Testis (tissue), 3 donors: Measurements from ENCODE around the gene RASGRF2. TPM values are rescaled to one million over a fixed set of nuclear protein-coding genes. Genes with fewer than 3 reads are reported as not detected.

Experiments
- DNase-seq: peaks from one replicate; pipeline ENCODE4 v3.0.0-alpha.2; 2019
- H3K27ac ChIP-seq, 2 donors: fragments of 200-600 bp; sonication (generic); one replicate each; pipeline ENCODE4 v1.5.1; 2019
- H3K27me3 ChIP-seq: fragments of 200-600 bp; sonication (generic); one replicate; pipeline ENCODE4 v1.5.1; 2019
- H3K36me3 ChIP-seq: fragments of 200-600 bp; sonication (generic); one replicate; pipeline ENCODE4 v1.5.1; 2017; ENCODE audit warnings: low read depth; ENCODE audit errors: missing control alignments
- H3K4me1 ChIP-seq: fragments of 200-600 bp; sonication (generic); one replicate; pipeline ENCODE4 v1.5.1; 2019
- H3K4me3 ChIP-seq, 2 donors: fragments of 200-600 bp; sonication (generic); one replicate each; pipeline ENCODE4 v1.5.1; 2017 to 2019
- H3K9me3 ChIP-seq: fragments of 200-600 bp; sonication (generic); one replicate; pipeline ENCODE4 v1.5.1; 2017
- POLR2A ChIP-seq: fragments of 450-650 bp; IDR thresholded peaks from one replicate; pipeline ENCODE4 v1.6.1; 2017; ENCODE audit warnings: antibody characterized with exemption, mild to moderate bottlenecking, moderate library complexity
- WGBS, 2 donors: methylation state at CpG; one replicate each; pipeline ENCODE4 v1.1.5; 2018; 5-methylcytosine and 5-hydroxymethylcytosine counted together
- intact Hi-C: fragments of 100-400 bp; cut with DNase I; formaldehyde crosslinking; loops from one replicate; pipeline ENCODE4 v1.15.1; 2023; ENCODE audit warnings: low total_unique reads
- polyA plus RNA-seq: library from polyadenylated mRNA; stranded (reverse); fragments of 350-450 nt; fragmentation: Illumina TruSeq; extraction: RNeasy Lipid Tissue Mini Kit (QIAGEN cat#74804); gene quantifications from one replicate; pipeline ENCODE4 v1.2.3, GENCODE V29; 2014; ENCODE audit warnings: low read depth, low replicate concordance; ENCODE audit not compliant: insufficient read depth
- total RNA-seq, 2 donors: library from RNA; depleted of rRNA; stranded (reverse); fragments of >200 nt; gene quantifications; one replicate each; pipeline ENCODE4 v1.2.3, GENCODE V29; 2016
- TF ChIP-seq, protein P1 (sequence below), 3 experiments: fragments of 450-650 bp in 2 of 3; fragments of 200-600 bp in 1 of 3; sonication (generic) in 1 of 3; IDR thresholded peaks; one replicate each; pipeline ENCODE4 v1.5.1; 2016 to 2019; ENCODE audit warnings: antibody characterized with exemption in 3 of 3, mild to moderate bottlenecking in 2 of 3, moderate library complexity in 1 of 3

The RASGRF2 gene
- total and polyA plus RNA-seq, 3 donors from 2014 or later, result 6.2 to 11.3 (median 7.8) TPM

DNA sequence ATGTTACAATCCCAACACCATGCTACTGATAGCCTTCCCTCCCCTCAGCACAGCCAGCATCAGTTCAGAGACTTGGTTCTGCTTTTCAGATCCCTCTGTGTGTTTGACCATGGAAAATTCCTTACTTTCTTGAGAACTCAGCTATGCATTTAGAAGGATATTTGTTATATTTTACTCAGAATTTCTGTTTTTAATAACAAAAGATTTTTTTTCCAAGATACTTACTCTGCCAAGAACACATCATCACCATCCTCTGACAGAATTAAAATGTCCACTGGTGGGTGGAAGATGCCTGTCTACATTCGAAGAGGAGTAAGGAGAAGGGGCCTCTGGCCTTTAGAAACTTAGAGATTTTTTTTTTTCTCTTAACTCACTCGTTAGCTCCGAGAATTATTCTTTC is 216.9 kb downstream of the RASGRF2 start:
- DNase-seq, result no peak
- TF ChIP-seq, protein P1, sequence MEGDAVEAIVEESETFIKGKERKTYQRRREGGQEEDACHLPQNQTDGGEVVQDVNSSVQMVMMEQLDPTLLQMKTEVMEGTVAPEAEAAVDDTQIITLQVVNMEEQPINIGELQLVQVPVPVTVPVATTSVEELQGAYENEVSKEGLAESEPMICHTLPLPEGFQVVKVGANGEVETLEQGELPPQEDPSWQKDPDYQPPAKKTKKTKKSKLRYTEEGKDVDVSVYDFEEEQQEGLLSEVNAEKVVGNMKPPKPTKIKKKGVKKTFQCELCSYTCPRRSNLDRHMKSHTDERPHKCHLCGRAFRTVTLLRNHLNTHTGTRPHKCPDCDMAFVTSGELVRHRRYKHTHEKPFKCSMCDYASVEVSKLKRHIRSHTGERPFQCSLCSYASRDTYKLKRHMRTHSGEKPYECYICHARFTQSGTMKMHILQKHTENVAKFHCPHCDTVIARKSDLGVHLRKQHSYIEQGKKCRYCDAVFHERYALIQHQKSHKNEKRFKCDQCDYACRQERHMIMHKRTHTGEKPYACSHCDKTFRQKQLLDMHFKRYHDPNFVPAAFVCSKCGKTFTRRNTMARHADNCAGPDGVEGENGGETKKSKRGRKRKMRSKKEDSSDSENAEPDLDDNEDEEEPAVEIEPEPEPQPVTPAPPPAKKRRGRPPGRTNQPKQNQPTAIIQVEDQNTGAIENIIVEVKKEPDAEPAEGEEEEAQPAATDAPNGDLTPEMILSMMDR (IDR thresholded peaks at IDR 0.05), result no peak
- TF ChIP-seq POLR2A, result no peak
- no peak overlapping the region for H3K4me3 ChIP-seq
- WGBS, 2 donors, result 68 to 79% methylated on average over 3 of the region's 3 CpGs
- intact Hi-C loops, result no loop called here
- H3K4me1 ChIP-seq, result no peaks in the 10 kb centered on the region
- no peaks in the 10 kb centered on the region for H3K9me3 ChIP-seq
- H3K27ac ChIP-seq, result no peak overlapping the region
- H3K36me3 ChIP-seq, result no peaks in the 10 kb centered on the region
- H3K27me3 ChIP-seq, result no peaks in the 10 kb centered on the region

DNA sequence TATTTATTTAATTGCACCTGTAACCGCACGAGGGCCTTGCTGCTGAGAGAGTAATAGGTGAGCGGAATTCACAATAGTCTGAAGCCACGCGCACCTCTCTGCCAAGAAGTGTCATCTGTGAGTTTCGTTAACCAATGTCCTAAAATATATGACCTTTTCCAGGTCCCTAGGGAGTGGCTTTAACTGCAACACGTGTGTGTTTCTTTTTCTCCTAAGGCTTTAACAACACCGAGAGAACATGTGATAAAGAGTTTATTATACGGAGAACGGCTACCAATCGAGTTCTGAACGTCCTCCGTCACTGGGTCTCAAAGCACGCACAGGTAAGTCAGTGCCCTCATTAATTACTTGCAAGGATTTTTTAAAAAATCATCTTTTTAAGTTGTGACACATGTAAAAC is 219.8 kb downstream of the RASGRF2 start:
- TF ChIP-seq, protein P1 (IDR thresholded peaks at IDR 0.05), result no peak
- TF ChIP-seq POLR2A, result no peak
- WGBS, 2 donors, result 81 to 89% methylated on average over 14 of the region's 14 CpGs

DNA sequence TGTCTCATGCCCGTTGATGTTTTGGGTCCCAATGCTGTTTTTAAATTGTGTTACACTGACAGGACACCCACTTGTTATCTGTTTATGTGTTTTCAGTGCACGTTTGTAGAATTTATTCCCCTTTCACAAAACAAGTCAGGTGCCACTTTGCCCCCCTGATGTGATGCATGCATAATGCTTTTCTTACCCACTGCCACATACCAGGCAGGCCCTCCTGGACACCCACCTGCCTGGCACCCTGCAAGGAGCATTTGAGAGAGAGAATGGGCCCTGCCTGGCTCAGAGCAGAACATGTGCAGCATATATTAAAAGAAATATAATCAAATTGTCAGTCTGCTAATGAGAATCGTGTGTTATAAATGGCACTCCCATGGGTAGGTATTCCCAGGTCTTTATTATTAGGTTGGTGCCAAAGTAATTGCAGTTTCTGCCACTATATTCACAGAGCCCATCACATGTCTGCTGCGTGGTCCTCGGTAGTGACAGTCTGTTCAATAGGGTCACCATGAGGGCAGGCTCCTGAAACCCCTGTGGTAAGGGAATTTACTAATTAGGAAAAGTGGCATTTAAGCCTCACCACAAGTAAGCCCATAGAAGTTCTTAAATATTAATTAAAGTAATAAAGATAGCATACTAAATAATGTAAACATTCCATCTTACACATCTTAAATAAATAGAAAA is 220.8 kb downstream of the RASGRF2 start:
- Histone ChIP-seq H3K27ac (no peak overlapping the region), H3K4me3 (no peak overlapping the region), H3K4me1 (no peaks in the 10 kb centered on the region), H3K9me3 (no peaks in the 10 kb centered on the region), H3K27me3 (no peaks in the 10 kb centered on the region), H3K36me3 (no peaks in the 10 kb centered on the region)
- no peak for DNase-seq
- 77 to 80% methylated on average over 5 of the region's 5 CpGs for WGBS, 2 donors
- intact Hi-C loops, result no loop called here
- TF ChIP-seq POLR2A, result no peak
- TF ChIP-seq, protein P1 (IDR thresholded peaks at IDR 0.05), result no peak

More for the DNA sequence above, 219.8 kb downstream of the RASGRF2 start:
- H3K36me3 ChIP-seq, result no peaks in the 10 kb centered on the region
- H3K9me3 ChIP-seq, result no peaks in the 10 kb centered on the region
- no peaks in the 10 kb centered on the region for H3K4me1 ChIP-seq
- intact Hi-C loops, result no loop called here
- no peak overlapping the region for H3K4me3 ChIP-seq
- no peak overlapping the region for H3K27ac ChIP-seq
- no peak for DNase-seq
- no peaks in the 10 kb centered on the region for H3K27me3 ChIP-seq

DNA sequence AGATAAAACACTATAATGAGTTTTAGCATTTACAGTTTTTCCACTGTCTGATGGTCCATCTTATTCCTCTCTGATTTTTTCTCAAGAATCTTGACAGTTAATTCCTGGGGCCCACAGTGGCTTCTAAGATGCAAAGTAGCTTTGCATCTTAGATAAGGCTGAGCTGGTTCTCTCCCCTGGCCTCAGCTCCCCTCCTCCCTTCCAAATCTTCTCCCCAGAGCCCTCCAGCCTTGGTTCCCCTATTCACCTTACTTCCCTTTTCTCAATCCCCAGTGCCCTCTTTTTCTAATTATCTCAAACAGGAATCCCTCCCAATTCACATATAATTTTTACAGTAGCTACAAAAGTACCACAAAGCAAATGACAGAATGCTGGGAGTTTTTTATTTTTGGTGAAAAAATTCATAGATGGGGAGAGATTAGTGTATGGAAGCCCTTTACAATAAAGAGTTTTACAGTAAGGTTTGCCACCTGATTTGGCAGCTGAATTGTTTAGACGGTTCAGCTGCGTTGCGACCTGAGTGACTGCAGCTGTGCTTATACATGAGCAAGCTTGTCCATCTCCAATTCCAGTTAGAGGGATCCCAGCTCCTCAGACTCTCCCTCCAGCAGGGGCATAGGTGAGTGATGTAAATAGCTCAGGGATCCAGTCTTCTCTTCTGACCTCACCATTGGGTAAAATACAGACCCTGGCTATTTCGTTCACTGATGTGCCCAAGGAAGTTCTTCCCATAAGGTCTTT is 221.6 kb downstream of the RASGRF2 start:
- H3K27ac ChIP-seq, result no peak overlapping the region
- no peak overlapping the region for H3K4me3 ChIP-seq
- intact Hi-C loops, result no loop called here
- no peaks in the 10 kb centered on the region for H3K4me1 ChIP-seq
- DNase-seq, result no peak
- TF ChIP-seq, protein P1 (IDR thresholded peaks at IDR 0.05), result no peak
- TF ChIP-seq POLR2A, result no peak
- no peaks in the 10 kb centered on the region for H3K36me3 ChIP-seq
- H3K27me3 ChIP-seq, result no peaks in the 10 kb centered on the region
- H3K9me3 ChIP-seq, result no peaks in the 10 kb centered on the region
- 89 to 90% methylated on average over 4 of the region's 4 CpGs for WGBS, 2 donors
